Astrocyte (in vitro differentiated cells and primary cell): ENCODE measurements around the gene TGM1.

Experiments used
- CTCF ChIP-seq: IDR thresholded peaks from 2 replicates; pipeline ENCODE4 v1.5.1; 2011; ENCODE audit warnings: low read depth, mild to moderate bottlenecking, inconsistent platforms, low read length, moderate library complexity; ENCODE audit not compliant: insufficient read depth
- EZH2 ChIP-seq: IDR thresholded peaks from 2 replicates; pipeline ENCODE4 v1.6.1; 2012; ENCODE audit warnings: mild to moderate bottlenecking, low read length, inconsistent platforms; ENCODE audit not compliant: insufficient read depth

GRCh38 chr14:24284501-24285035, 21.6 kb upstream of the TGM1 start:
- TF ChIP-seq CTCF (no peak), EZH2 (no peak)
